Measurements from ENCODE around the gene GPRASP1.
"Not testable (repeated sequence)": the region's sequence is repeated elsewhere in the genome, so short reads cannot be mapped to it uniquely, and the experiment has no call there.

GPRASP1 gene, protein sequence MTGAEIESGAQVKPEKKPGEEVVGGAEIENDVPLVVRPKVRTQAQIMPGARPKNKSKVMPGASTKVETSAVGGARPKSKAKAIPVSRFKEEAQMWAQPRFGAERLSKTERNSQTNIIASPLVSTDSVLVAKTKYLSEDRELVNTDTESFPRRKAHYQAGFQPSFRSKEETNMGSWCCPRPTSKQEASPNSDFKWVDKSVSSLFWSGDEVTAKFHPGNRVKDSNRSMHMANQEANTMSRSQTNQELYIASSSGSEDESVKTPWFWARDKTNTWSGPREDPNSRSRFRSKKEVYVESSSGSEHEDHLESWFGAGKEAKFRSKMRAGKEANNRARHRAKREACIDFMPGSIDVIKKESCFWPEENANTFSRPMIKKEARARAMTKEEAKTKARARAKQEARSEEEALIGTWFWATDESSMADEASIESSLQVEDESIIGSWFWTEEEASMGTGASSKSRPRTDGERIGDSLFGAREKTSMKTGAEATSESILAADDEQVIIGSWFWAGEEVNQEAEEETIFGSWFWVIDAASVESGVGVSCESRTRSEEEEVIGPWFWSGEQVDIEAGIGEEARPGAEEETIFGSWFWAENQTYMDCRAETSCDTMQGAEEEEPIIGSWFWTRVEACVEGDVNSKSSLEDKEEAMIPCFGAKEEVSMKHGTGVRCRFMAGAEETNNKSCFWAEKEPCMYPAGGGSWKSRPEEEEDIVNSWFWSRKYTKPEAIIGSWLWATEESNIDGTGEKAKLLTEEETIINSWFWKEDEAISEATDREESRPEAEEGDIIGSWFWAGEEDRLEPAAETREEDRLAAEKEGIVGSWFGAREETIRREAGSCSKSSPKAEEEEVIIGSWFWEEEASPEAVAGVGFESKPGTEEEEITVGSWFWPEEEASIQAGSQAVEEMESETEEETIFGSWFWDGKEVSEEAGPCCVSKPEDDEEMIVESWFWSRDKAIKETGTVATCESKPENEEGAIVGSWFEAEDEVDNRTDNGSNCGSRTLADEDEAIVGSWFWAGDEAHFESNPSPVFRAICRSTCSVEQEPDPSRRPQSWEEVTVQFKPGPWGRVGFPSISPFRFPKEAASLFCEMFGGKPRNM (N-terminal part only)

DNA sequence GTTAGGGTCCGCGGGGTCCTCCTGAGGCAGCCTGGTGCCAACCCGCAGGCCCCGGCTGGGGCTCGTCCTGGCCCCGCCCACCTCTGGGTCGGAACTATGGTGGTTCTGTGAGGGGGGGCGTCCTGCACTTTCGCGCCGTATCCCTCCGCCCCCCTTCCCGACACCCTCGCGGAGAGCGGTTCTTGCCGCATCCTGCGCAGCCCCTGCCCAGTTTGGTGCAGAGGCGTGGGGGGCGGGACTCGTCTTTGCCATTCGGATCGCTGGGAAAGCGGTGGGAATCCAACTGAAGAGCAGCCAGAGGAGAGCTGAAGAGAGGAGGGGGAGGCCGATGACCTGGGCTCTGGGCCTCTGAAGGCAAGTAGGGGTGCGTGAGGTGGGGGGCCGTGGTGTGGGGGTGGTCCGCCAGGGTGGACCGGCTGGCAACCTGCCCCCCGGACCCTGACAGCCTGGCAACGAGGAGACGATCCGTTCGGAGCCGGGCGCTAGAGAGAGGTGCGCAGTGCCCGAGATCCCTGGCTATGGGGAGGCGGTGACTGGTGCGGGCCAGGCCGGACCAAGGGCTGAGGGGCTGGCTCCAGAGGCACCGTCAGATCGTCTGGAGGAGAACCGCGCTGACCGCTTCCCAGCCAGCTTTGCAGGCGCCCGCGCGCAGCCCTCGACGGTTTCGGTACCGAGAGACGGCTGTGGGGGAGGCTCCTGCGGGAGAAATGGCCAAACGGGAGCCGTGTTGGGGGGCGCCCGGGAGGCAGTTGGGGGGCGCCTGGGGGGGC is at the start of gene GPRASP1:
Gene GPRASP1, plus strand, starts transcription at position 242 of the 770 bp plus-strand sequence. CDS start 2,431 bp downstream, outside the sequence.
- peak; percentile 26 to 33 for DNase-seq

DNA sequence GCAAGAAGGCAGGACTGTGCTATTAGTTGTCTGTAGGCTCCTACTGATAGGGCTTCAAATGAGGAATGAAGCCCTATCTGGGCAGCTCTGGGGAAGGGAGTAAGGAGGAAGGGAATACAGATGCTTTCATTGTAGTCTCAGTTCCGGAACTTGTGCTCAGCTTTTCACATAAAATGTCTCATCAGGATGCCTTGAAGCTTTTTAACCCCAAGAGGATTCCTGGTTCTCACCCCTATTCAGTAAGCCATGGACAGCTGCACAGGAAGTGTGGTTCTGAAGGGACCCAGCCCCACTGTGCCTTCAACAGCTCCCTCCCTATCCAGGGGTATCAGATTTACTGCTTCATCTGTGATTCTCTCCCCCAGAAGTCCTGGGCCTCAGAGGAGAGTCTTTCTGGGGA is 47.0 kb upstream of the GPRASP1 start:
- no peak for DNase-seq

DNA sequence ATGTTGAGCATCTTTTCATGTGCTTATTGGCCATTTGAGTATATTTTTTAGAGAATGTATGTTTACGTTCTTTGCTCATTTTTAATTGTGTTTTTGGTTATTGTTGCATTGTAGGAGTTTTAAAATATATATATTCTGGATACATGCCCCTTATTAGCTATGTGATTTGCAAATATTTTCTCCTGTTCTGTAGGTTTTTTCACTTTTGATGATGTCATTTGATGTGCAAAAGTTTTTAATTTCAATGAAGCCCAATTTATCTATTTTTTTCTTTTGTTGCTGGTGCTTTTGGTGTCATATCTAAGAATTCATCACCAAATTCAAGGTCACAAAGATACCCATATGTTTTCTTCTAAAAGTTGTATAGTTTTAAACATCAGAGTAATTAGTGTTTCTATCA is 45.2 kb upstream of the GPRASP1 start:
- no peak for DNase-seq

- DNase-seq, result no peak
These were observed 40.4 kb upstream of the GPRASP1 start for GRCh38 chrX:102610905-102611304.

DNA sequence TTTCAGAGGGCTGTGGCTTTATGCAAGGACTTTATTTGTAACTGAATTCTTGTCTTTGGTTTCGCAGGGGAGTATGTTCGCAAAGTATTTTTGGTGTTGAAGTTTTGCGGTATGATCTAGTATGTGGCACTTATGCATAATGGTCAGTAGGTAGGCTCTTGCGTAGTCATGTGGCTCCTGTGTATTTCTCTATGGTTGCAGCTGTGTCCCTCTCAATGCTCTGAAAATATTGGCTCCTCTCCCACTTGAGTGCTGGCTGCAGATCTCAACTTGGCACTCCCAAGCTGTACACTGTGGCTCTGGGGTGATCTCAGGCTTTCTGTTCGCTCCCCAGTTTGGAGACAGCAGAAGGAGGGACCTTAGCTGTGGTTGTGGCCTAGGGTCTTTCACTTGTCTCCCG is 27.2 kb upstream of the GPRASP1 start:
- no peak for DNase-seq

- no peak for DNase-seq
These were observed 23.6 kb upstream of the GPRASP1 start for GRCh38 chrX:102627640-102628039.

DNA sequence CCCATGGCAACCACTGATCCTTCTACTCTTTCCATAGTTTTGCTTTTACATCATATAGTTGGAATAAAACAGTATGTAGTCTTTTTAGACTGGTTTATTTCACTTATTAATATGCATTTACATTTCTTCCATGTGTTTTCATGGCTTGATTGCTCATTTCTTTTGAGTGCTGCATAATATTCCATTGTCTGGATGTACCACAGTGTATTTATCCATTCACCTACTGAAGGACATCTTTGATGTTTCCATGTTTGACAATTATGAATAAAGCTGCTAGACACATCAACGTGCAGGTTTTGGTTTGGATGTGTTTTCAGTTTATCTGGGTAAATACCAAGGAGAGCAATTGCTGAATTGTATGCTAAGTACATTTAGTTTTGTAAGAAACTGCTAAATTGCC is 13.7 kb upstream of the GPRASP1 start:
- DNase-seq, result no peak

GRCh38 chrX:102650903-102651241 is 411 bp upstream of the GPRASP1 start:
- DNase-seq, result no peak

- DNase-seq, result peak; percentile 38 to 48
These were observed 877 bp downstream of the GPRASP1 start for GRCh38 chrX:102652031-102652688.

- DNase-seq, result no peak
These were observed 3.4 kb downstream of the GPRASP1 start for GRCh38 chrX:102654696-102655095.

- DNase-seq, result no peak
These were observed 7.3 kb downstream of the GPRASP1 start for GRCh38 chrX:102658556-102658955.

GRCh38 chrX:102659790-102660757 is 8.8 kb downstream of the GPRASP1 start:
- peak; percentile 86 to 89 for DNase-seq

DNA sequence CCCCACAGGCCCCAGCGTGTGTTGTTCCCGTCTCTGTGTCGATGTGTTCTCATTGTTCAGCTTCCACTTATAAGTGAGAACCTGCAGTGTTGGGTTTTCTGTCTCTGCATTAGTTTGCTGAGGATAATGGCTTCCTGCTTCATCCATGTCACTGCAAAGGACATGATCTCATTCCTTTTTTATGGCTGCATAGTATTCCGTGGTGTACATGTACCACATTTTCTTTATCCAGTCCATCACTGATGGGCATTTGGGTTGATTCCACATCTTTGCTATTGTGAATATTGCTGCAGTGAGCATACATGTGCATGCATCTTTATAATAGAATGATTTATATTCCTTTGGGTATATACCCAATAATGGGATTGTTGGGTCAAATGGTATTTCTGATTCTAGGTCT is 12.5 kb downstream of the GPRASP1 start:
- DNase-seq, result not testable (repeated sequence)

GRCh38 chrX:102667034-102667433 is 15.8 kb downstream of the GPRASP1 start:
- not testable (repeated sequence) for DNase-seq

GRCh38 chrX:102669526-102669925 is 18.2 kb downstream of the GPRASP1 start:
- no peak for DNase-seq

DNA sequence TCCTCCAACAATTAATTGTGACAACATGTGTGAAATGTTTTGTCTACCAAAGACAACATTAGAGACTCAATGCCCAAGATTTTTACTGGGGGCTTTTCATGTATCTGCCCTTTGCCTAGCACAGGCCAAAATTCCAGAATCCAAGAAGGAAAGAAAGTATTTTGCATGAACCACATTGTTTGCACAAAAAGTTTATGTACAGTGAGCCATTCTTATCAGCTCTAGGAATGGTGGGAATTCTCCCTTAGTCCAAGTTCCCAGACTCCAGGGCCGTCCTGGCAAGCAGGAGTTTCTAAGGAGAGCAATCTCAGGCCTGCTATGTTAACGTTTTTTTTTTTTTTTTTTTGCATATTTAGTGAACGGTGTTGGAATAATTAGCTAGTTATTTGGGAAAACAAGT is 21.6 kb downstream of the GPRASP1 start:
- DNase-seq, result no peak

DNA sequence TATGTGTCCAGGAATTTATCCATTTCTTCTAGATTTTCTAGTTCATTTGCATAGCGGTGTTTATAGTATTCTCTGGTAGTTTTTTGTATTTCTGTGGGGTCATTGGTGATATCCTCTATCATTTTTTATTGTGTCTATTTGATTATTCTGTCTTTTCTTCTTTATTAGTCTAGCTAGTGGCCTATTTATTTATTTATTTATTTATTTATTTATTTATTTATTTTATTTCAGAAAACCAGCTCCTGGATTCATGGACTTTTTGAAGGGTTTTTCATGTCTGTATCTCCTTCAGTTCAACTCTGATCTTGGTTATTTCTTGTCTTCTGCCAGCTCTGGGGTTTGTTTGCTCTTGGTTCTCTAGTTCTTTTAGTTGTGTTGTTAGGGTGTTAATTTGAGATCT is 26.2 kb downstream of the GPRASP1 start:
- not testable (repeated sequence) for DNase-seq

- no peak for DNase-seq
These were observed 33.7 kb downstream of the GPRASP1 start for GRCh38 chrX:102684772-102685520.

DNA sequence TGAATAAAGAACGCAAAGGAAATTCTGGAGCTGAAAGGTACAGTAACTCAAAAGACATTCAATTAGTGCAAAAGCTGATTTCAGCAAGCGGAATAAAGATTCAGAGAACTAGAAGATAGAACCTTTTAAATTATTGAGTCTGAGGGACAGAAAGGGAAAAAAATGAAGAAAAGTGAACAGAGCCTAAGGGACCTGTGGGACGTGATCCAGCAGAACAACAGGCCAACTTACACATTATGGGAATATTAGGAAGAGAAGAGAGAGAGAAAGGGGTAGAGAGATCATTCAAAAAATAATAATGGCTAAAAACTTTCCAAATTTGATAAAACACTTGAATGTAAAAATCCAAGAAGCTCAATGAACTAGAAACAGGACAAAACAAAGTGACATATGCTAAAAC is 43.5 kb downstream of the GPRASP1 start:
- no peak for DNase-seq

- DNase-seq, result no peak
These were observed 45.0 kb downstream of the GPRASP1 start for GRCh38 chrX:102696306-102696705.

All from activated CD4-positive, alpha-beta T cell treated with anti-CD3 and anti-CD28 coated beads, Interleukin-2, amount 50 U/mL, for 48 hours (primary cell).